VCaP (cell line): ENCODE measurements around the gene SNRNP25.

Experiments used
- H3K27ac ChIP-seq: fragments of 450-650 bp; 2 replicates; pipeline ENCODE4 v1.5.1; 2017
- CTCF ChIP-seq: fragments of 450-650 bp; conservative IDR thresholded peaks from 2 replicates; pipeline ENCODE4 v1.5.1; 2017; ENCODE audit warnings: mild to moderate bottlenecking, moderate library complexity

The SNRNP25 gene

GRCh38 chr16:83060-83603 lies 29.5 kb downstream of the SNRNP25 start:
- no peak for TF ChIP-seq CTCF
- no peak overlapping the region for H3K27ac ChIP-seq

GRCh38 chr16:83781-84615 lies 30.4 kb downstream of the SNRNP25 start:
- H3K27ac ChIP-seq, result no peak overlapping the region
- TF ChIP-seq CTCF, result no peak

- TF ChIP-seq CTCF, result no peak
- H3K27ac ChIP-seq, result no peak overlapping the region
Observed at GRCh38 chr16:84718-85406, 31.2 kb downstream of the SNRNP25 start.

GRCh38 chr16:85407-85782 lies 31.8 kb downstream of the SNRNP25 start:
- no peak overlapping the region for H3K27ac ChIP-seq
- TF ChIP-seq CTCF, result no peak

- no peak for TF ChIP-seq CTCF
- no peak overlapping the region for H3K27ac ChIP-seq
Observed at GRCh38 chr16:85865-86264, 32.2 kb downstream of the SNRNP25 start.

- no peak overlapping the region for H3K27ac ChIP-seq
- no peak for TF ChIP-seq CTCF
Observed at GRCh38 chr16:86483-86952, 32.9 kb downstream of the SNRNP25 start.

- TF ChIP-seq CTCF, result no peak
- H3K27ac ChIP-seq, result no peak overlapping the region
Observed at GRCh38 chr16:88613-89012, 35.0 kb downstream of the SNRNP25 start.
